GM23248 (cell line): Measurements from ENCODE around the gene BAHD1.

Experiments
- EZH2 ChIP-seq: fragments of 200-600 bp; sonication (generic); IDR thresholded peaks from 2 replicates; pipeline ENCODE4 v1.6.1; 2018; ENCODE audit warnings: antibody characterized with exemption, mild to moderate bottlenecking; ENCODE audit not compliant: insufficient read depth, poor library complexity, severe bottlenecking
- EZH2phosphoT487 ChIP-seq: fragments of 200-600 bp; sonication (generic); IDR thresholded peaks from 2 replicates; pipeline ENCODE4 v1.6.1; 2018; ENCODE audit warnings: antibody characterized with exemption, moderate library complexity, mild to moderate bottlenecking, low read depth; ENCODE audit not compliant: insufficient read depth

DNA sequence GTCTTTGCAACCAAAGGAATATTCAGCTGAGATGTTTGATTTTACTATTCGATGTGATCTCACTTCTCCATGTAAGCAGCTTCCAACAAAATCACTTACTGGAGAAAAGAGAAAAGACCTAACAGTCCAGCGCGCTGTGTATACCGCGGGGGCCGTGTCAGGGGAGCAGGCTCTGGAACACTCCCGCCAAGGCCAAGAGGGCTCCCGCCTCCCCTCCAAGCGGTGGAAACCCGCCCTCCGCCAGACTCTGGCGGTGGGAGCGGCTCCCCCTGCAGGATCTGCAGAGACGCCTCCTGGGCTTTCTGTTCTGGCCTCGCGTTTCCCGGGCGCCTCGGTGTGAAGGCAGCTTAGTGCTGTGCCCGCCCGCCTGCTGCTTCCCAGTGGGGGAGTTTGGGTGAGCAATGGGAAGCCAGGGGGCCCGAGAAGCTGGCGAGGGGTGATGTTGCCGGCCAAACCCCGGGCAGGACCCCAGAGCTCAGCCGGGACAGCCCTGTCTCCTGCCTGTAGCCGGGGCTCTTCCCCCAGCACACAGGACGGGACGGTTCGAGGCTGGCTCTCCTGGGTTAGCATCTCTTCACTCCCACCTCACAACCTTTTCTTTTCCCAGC lies 66.3 kb downstream of the BAHD1 start:
- TF ChIP-seq EZH2 (no peak), EZH2phosphoT487 (no peak)
